ENCODE data around the gene DPM3. TPM values are rescaled to one million over a fixed set of nuclear protein-coding genes. Genes with fewer than 3 reads are reported as not detected.

The DPM3 gene
- total RNA-seq, 4 donors from 2014 or later, result 32.5 to 70.8 (median 58.5) TPM

- ATAC-seq (ENCODE audit: low FRiP score) (no peak), DNase-seq (ENCODE audit: low spot score) (no peak)
- TF ChIP-seq, protein P1, sequence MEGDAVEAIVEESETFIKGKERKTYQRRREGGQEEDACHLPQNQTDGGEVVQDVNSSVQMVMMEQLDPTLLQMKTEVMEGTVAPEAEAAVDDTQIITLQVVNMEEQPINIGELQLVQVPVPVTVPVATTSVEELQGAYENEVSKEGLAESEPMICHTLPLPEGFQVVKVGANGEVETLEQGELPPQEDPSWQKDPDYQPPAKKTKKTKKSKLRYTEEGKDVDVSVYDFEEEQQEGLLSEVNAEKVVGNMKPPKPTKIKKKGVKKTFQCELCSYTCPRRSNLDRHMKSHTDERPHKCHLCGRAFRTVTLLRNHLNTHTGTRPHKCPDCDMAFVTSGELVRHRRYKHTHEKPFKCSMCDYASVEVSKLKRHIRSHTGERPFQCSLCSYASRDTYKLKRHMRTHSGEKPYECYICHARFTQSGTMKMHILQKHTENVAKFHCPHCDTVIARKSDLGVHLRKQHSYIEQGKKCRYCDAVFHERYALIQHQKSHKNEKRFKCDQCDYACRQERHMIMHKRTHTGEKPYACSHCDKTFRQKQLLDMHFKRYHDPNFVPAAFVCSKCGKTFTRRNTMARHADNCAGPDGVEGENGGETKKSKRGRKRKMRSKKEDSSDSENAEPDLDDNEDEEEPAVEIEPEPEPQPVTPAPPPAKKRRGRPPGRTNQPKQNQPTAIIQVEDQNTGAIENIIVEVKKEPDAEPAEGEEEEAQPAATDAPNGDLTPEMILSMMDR (IDR thresholded peaks at IDR 0.05), result no peak
Measured at GRCh38 chr1:155184835-155185782, 44.8 kb upstream of the DPM3 start.

- no peak for DNase-seq (ENCODE audit: low spot score)
- TF ChIP-seq, protein P1 (IDR thresholded peaks at IDR 0.05), result no peak
- ATAC-seq (ENCODE audit: low FRiP score), result no peak
Measured at GRCh38 chr1:155184351-155184811, 44.0 kb upstream of the DPM3 start.

DNA sequence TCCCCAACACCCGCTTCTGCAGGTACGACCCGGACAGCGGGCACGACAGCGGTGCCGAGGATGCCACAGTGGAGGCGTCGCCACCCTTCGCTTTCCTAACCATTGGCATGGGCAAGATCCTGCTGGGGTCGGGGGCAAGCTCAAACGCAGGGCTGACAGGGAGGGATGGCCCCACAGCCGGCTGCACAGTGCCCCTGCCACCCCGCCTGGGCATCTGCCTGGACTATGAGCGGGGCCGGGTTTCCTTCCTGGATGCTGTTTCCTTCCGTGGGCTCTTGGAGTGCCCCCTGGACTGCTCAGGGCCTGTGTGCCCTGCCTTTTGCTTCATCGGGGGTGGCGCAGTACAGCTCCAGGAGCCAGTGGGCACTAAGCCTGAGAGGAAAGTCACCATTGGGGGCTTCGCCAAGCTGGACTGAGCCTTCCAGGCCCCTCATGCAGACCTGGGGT is 43.5 kb upstream of the DPM3 start:
- no peak for DNase-seq (ENCODE audit: low spot score)
- TF ChIP-seq, protein P1 (IDR thresholded peaks at IDR 0.05), result no peak
- no peak for ATAC-seq (ENCODE audit: low FRiP score)

DNA sequence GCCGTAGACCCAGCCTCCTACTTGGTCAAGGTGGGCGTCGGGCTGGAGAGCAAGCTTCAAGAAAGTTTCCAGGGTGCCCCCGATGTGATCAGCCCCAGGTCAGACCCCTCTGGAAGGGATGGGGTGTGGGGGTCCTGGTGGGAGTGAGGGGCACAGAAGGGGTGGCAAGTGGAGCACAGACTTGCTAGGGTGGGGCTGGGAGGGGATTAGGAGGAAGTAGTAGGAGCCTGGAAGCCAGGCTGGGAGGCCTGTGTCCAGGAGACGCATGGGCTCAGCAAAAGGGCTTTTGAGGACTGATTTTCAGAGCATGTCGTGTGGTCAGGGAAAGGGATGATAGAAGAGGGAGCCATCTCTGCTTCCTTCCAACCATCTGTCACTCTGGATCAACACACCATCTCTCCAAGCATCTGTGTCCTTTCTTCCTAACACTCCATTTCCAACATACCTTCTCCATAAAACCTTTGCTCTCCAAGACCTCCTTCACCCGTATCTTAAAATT is 41.8 kb upstream of the DPM3 start:
- TF ChIP-seq, protein P1 (IDR thresholded peaks at IDR 0.05), result no peak
- DNase-seq (ENCODE audit: low spot score), result peak; percentile 17
- no peak for ATAC-seq (ENCODE audit: low FRiP score)

DNA sequence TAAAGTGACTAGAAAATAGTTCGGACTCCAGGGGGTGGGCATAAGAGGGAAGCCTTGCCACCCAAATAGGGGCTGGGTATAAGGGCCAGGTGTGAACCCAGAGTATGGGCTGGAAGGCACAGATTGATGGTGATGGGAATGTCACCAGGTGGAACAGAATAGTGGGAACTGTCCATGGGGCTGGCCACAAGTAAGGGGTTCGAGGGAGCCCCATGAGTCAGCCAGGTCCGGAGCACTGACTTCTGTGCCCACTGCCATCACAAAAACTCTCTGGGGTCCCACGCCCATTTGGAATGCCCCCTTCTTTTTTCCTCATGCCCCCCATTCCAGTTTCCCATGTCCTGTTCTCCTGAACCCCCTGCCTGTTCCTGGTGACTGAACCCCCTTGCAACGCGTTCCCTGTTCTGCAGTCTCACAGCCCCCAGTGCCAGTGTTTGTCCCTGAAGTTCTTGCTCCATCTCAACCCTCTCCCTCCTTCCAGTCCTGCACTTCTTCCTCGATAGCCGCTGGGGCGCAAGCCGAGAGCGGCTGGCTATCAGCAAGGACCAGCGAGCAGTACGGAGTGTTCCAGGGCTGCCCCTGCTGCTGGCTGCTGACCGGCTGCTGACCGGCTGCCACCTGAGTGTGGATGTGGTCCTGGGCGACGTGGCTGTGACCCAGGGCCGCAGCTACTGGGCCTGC is 41.2 kb upstream of the DPM3 start:
- ATAC-seq (ENCODE audit: low FRiP score), result no peak
- DNase-seq (ENCODE audit: low spot score), result no peak
- TF ChIP-seq, protein P1 (IDR thresholded peaks at IDR 0.05), result no peak

GRCh38 chr1:155179112-155180031 is 39.0 kb upstream of the DPM3 start:
- DNase-seq (ENCODE audit: low spot score) (peak; percentile 19), ATAC-seq (ENCODE audit: low FRiP score) (no peak)
- TF ChIP-seq, protein P1 (IDR thresholded peaks at IDR 0.05), result no peak
